ENCODE results near the gene MAPT. TPM values are rescaled to one million over a fixed set of nuclear protein-coding genes. Genes with fewer than 3 reads are reported as not detected.
A peak's percentile ranks its signal among the peaks of the same experiment; 100 is the strongest.
"Not testable (repeated sequence)": the region's sequence is repeated elsewhere in the genome, so short reads cannot be mapped to it uniquely, and the experiment has no call there.

Gene MAPT
- total RNA-seq, 1 donor from 2014 or later, result 76.6 TPM

GRCh38 chr17:45948498-45948880, 54.1 kb downstream of the MAPT start:
- DNase-seq (ENCODE audit: low spot score in 2 of 2) (no peak), FAIRE-seq (no peak)

GRCh38 chr17:45948881-45949624, 54.7 kb downstream of the MAPT start:
- FAIRE-seq (no peak), DNase-seq (ENCODE audit: low spot score in 2 of 2) (peak; percentile 68 to 73)

GRCh38 chr17:45949755-45950320, 55.5 kb downstream of the MAPT start:
- no peak for FAIRE-seq
- DNase-seq (ENCODE audit: low spot score in 2 of 2), result no peak

GRCh38 chr17:45950888-45951287, 56.5 kb downstream of the MAPT start:
- peak in 1 of 2 donors; percentile 42 for DNase-seq (ENCODE audit: low spot score in 2 of 2)
- FAIRE-seq, result no peak

GRCh38 chr17:45951403-45951802, 57.0 kb downstream of the MAPT start:
- DNase-seq (ENCODE audit: low spot score in 2 of 2) (no peak), FAIRE-seq (no peak)

- DNase-seq (ENCODE audit: low spot score in 2 of 2) (no peak), FAIRE-seq (no peak)
Measured at GRCh38 chr17:45951941-45952340, 57.6 kb downstream of the MAPT start.

- DNase-seq (ENCODE audit: low spot score in 2 of 2) (no peak), FAIRE-seq (no peak)
Measured at GRCh38 chr17:45952814-45953320, 58.5 kb downstream of the MAPT start.

GRCh38 chr17:45953561-45953960, 59.2 kb downstream of the MAPT start:
- FAIRE-seq (no peak), DNase-seq (ENCODE audit: low spot score in 2 of 2) (no peak)

GRCh38 chr17:45954914-45955313, 60.6 kb downstream of the MAPT start:
- no peak for FAIRE-seq
- DNase-seq (ENCODE audit: low spot score in 2 of 2), result peak in 1 of 2 donors; percentile 52

- no peak for FAIRE-seq
- DNase-seq (ENCODE audit: low spot score in 2 of 2), result no peak
Measured at GRCh38 chr17:45955326-45955725, 61.0 kb downstream of the MAPT start.

GRCh38 chr17:45956090-45956489, 61.7 kb downstream of the MAPT start:
- no peak for FAIRE-seq
- DNase-seq (ENCODE audit: low spot score in 2 of 2), result no peak

- not testable (repeated sequence) for FAIRE-seq; DNase-seq (ENCODE audit: low spot score in 2 of 2)
Measured at GRCh38 chr17:45956746-45957145, 62.4 kb downstream of the MAPT start.

GRCh38 chr17:45958307-45958706, 64.0 kb downstream of the MAPT start:
- DNase-seq (ENCODE audit: low spot score in 2 of 2), result no peak
- no peak for FAIRE-seq

- DNase-seq (ENCODE audit: low spot score in 2 of 2), result no peak
- no peak for FAIRE-seq
Measured at GRCh38 chr17:45958994-45959665, 64.8 kb downstream of the MAPT start.

- no peak for FAIRE-seq
- no peak for DNase-seq (ENCODE audit: low spot score in 2 of 2)
Measured at GRCh38 chr17:45960311-45960710, 66.0 kb downstream of the MAPT start.

- FAIRE-seq (no peak), DNase-seq (ENCODE audit: low spot score in 2 of 2) (no peak)
Measured at GRCh38 chr17:45961206-45961605, 66.9 kb downstream of the MAPT start.

GRCh38 chr17:45962221-45962972, 68.0 kb downstream of the MAPT start:
- FAIRE-seq (no peak), DNase-seq (ENCODE audit: low spot score in 2 of 2) (no peak)

GRCh38 chr17:45963283-45963682, 68.9 kb downstream of the MAPT start:
- DNase-seq (ENCODE audit: low spot score in 2 of 2) (no peak), FAIRE-seq (no peak)

GRCh38 chr17:45963889-45964288, 69.5 kb downstream of the MAPT start:
- FAIRE-seq (no peak), DNase-seq (ENCODE audit: low spot score in 2 of 2) (no peak)

- DNase-seq (ENCODE audit: low spot score in 2 of 2), result no peak
Measured at GRCh38 chr17:45964634-45965033, 70.3 kb downstream of the MAPT start.

GRCh38 chr17:45965812-45966211, 71.5 kb downstream of the MAPT start:
- DNase-seq (ENCODE audit: low spot score in 2 of 2) (no peak), FAIRE-seq (no peak)

More at GRCh38 chr17:45964634-45965033, 70.3 kb downstream of the MAPT start:
- FAIRE-seq, result no peak
